ENCODE data around the gene OR4N2. TPM values are rescaled to one million over a fixed set of nuclear protein-coding genes. Genes with fewer than 3 reads are reported as not detected.
"Not testable (repeated sequence)": the region's sequence is repeated elsewhere in the genome, so short reads cannot be mapped to it uniquely, and the experiment has no call there.

The OR4N2 gene
- total RNA-seq: not detected

GRCh38 chr14:19803470-19803869, at the start of gene OR4N2:
TSS of gene OR4N2 (plus strand) at chr14:19803770. CDS start at chr14:19827449, 23,679 bp downstream.
- not testable (repeated sequence) for ATAC-seq (ENCODE audit: insufficient number of reproducible peaks, low FRiP score, low read depth); H3K27me3 ChIP-seq (replicated peaks; ENCODE audit: insufficient read depth); H3K4me3 ChIP-seq; H3K36me3 ChIP-seq; H3K4me1 ChIP-seq (ENCODE audit: control insufficient read depth in 1 of 2, low read depth in 2 of 2); H3K27ac ChIP-seq; DNase-seq (ENCODE audit: low spot score); H3K9me3 ChIP-seq

- no peaks in the 10 kb centered on the region for H3K27me3 ChIP-seq (replicated peaks; ENCODE audit: insufficient read depth)
- no peaks in the 10 kb centered on the region for H3K9me3 ChIP-seq
- no peaks in the 10 kb centered on the region for H3K4me1 ChIP-seq (ENCODE audit: control insufficient read depth in 1 of 2, low read depth in 2 of 2)
- no peaks in the 10 kb centered on the region for H3K36me3 ChIP-seq
- no peak for TF ChIP-seq CTCF (IDR thresholded peaks at IDR 0.05)
- H3K4me3 ChIP-seq: no peak overlapping the region
- DNase-seq (ENCODE audit: low spot score): no peak
- no peak overlapping the region for H3K27ac ChIP-seq
- no peak for ATAC-seq (ENCODE audit: insufficient number of reproducible peaks, low FRiP score, low read depth)
Measured at GRCh38 chr14:19754172-19754571, 49.4 kb upstream of the OR4N2 start.

- ATAC-seq (ENCODE audit: insufficient number of reproducible peaks, low FRiP score, low read depth); H3K27ac ChIP-seq; H3K27me3 ChIP-seq (replicated peaks; ENCODE audit: insufficient read depth); DNase-seq (ENCODE audit: low spot score); H3K36me3 ChIP-seq; H3K4me1 ChIP-seq (ENCODE audit: control insufficient read depth in 1 of 2, low read depth in 2 of 2); H3K9me3 ChIP-seq; H3K4me3 ChIP-seq: not testable (repeated sequence)
Measured at GRCh38 chr14:19771491-19771890, 32.1 kb upstream of the OR4N2 start.

GRCh38 chr14:19771895-19772430, 31.6 kb upstream of the OR4N2 start:
- TF ChIP-seq CTCF (IDR thresholded peaks at IDR 0.05): no peak
- DNase-seq (ENCODE audit: low spot score): no peak
- H3K9me3 ChIP-seq: no peaks in the 10 kb centered on the region
- ATAC-seq (ENCODE audit: insufficient number of reproducible peaks, low FRiP score, low read depth): no peak
- H3K4me3 ChIP-seq: no peak overlapping the region
- no peaks in the 10 kb centered on the region for H3K36me3 ChIP-seq
- no peaks in the 10 kb centered on the region for H3K4me1 ChIP-seq (ENCODE audit: control insufficient read depth in 1 of 2, low read depth in 2 of 2)
- no peak overlapping the region for H3K27ac ChIP-seq
- H3K27me3 ChIP-seq (replicated peaks; ENCODE audit: insufficient read depth): no peaks in the 10 kb centered on the region

GRCh38 chr14:19772454-19772853, 31.1 kb upstream of the OR4N2 start:
- H3K9me3 ChIP-seq; ATAC-seq (ENCODE audit: insufficient number of reproducible peaks, low FRiP score, low read depth); H3K4me3 ChIP-seq; H3K27ac ChIP-seq; H3K4me1 ChIP-seq (ENCODE audit: control insufficient read depth in 1 of 2, low read depth in 2 of 2); DNase-seq (ENCODE audit: low spot score); H3K36me3 ChIP-seq; H3K27me3 ChIP-seq (replicated peaks; ENCODE audit: insufficient read depth): not testable (repeated sequence)

- not testable (repeated sequence) for H3K27me3 ChIP-seq (replicated peaks; ENCODE audit: insufficient read depth); H3K36me3 ChIP-seq; DNase-seq (ENCODE audit: low spot score); H3K4me3 ChIP-seq; H3K9me3 ChIP-seq; H3K4me1 ChIP-seq (ENCODE audit: control insufficient read depth in 1 of 2, low read depth in 2 of 2); H3K27ac ChIP-seq; ATAC-seq (ENCODE audit: insufficient number of reproducible peaks, low FRiP score, low read depth)
Measured at GRCh38 chr14:19773204-19773603, 30.4 kb upstream of the OR4N2 start, which contains the start of gene OR4M1. TSS of gene OR4M1 (plus strand) at chr14:19773504. CDS start at chr14:19780323, 6,819 bp downstream.

GRCh38 chr14:19775587-19775986, 28.0 kb upstream of the OR4N2 start:
- no peak overlapping the region for H3K27ac ChIP-seq
- no peak overlapping the region for H3K4me3 ChIP-seq
- H3K27me3 ChIP-seq (replicated peaks; ENCODE audit: insufficient read depth): no peaks in the 10 kb centered on the region
- no peaks in the 10 kb centered on the region for H3K9me3 ChIP-seq
- TF ChIP-seq CTCF (IDR thresholded peaks at IDR 0.05): no peak
- H3K4me1 ChIP-seq (ENCODE audit: control insufficient read depth in 1 of 2, low read depth in 2 of 2): no peaks in the 10 kb centered on the region
- no peak for ATAC-seq (ENCODE audit: insufficient number of reproducible peaks, low FRiP score, low read depth)
- H3K36me3 ChIP-seq: no peaks in the 10 kb centered on the region
- DNase-seq (ENCODE audit: low spot score): no peak

- DNase-seq (ENCODE audit: low spot score); H3K36me3 ChIP-seq; ATAC-seq (ENCODE audit: insufficient number of reproducible peaks, low FRiP score, low read depth); H3K4me3 ChIP-seq; H3K4me1 ChIP-seq (ENCODE audit: control insufficient read depth in 1 of 2, low read depth in 2 of 2); H3K9me3 ChIP-seq; H3K27me3 ChIP-seq (replicated peaks; ENCODE audit: insufficient read depth); H3K27ac ChIP-seq: not testable (repeated sequence)
Measured at GRCh38 chr14:19785848-19786247, 17.7 kb upstream of the OR4N2 start.

- H3K36me3 ChIP-seq; H3K4me3 ChIP-seq; H3K27me3 ChIP-seq (replicated peaks; ENCODE audit: insufficient read depth); DNase-seq (ENCODE audit: low spot score); H3K4me1 ChIP-seq (ENCODE audit: control insufficient read depth in 1 of 2, low read depth in 2 of 2); ATAC-seq (ENCODE audit: insufficient number of reproducible peaks, low FRiP score, low read depth); H3K9me3 ChIP-seq; H3K27ac ChIP-seq: not testable (repeated sequence)
Measured at GRCh38 chr14:19787318-19787717, 16.3 kb upstream of the OR4N2 start.

- H3K4me3 ChIP-seq; ATAC-seq (ENCODE audit: insufficient number of reproducible peaks, low FRiP score, low read depth); H3K36me3 ChIP-seq; H3K4me1 ChIP-seq (ENCODE audit: control insufficient read depth in 1 of 2, low read depth in 2 of 2); DNase-seq (ENCODE audit: low spot score); H3K9me3 ChIP-seq; H3K27me3 ChIP-seq (replicated peaks; ENCODE audit: insufficient read depth); H3K27ac ChIP-seq: not testable (repeated sequence)
Measured at GRCh38 chr14:19788150-19788549, 15.4 kb upstream of the OR4N2 start.

All from thoracic aorta (tissue), 2 donors.